HL-60 (cell line): Measurements from ENCODE around the gene NEAT1.

Experiments used
- CTCF ChIP-seq: IDR thresholded peaks from one replicate; pipeline ENCODE4 v1.5.1; 2011; ENCODE audit warnings: low read length, control low read depth, inconsistent platforms; ENCODE audit not compliant: insufficient read depth
- GABPA ChIP-seq: IDR thresholded peaks from 2 replicates; pipeline ENCODE4 v1.6.1; 2012; ENCODE audit warnings: low read depth
- POLR2AphosphoS5 ChIP-seq: IDR thresholded peaks from 2 replicates; pipeline ENCODE4 v1.6.1; 2012; ENCODE audit warnings: low read depth
- REST ChIP-seq: IDR thresholded peaks from 2 replicates; pipeline ENCODE4 v1.6.1; 2012; ENCODE audit warnings: low read depth; ENCODE audit not compliant: insufficient replicate concordance

DNA sequence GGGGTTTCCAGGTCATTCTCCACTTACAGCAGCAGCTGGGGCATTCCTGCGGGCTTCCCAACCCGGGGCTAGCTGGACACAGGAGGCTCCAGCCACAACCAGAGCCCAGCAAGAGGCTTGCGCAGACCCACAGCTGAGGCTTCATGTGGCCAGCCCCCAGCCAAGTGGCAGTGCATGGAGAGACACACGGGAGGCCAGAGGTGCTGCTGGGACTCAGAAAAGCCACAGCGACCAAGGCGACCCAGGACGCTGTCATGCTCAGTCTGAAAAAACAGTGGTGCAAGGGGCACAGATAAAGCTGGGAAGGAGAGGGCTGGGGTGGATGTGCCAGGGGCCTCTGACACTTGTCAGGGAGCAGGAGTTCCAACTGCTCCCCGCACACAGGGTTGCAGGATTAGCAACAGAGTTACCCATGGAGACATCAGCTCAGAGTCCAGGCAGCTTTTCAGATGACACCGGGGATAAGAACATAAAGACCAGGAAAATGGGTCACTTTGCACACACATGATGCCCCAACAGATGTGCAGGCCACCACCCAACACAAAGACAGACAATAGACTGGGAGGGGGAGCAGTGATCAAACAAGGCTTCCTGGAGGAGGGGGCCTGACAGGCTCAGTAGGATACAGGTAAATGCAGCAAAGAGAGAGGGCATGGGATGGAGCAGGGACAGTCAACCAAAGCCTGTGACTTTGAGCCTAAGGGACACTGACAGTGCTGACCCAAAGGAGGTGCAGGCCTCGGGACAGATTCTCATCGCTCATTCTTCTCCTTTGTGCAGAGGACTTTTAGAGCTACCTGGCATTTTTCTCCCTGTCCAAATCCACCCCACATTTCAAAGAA is 6.9 kb upstream of the NEAT1 start:
- no peak for TF ChIP-seq CTCF
- no peak for TF ChIP-seq POLR2AphosphoS5
- no peak for TF ChIP-seq GABPA
- no peak for TF ChIP-seq REST
